ENCODE data around the gene CPVL.

The CPVL gene

DNA sequence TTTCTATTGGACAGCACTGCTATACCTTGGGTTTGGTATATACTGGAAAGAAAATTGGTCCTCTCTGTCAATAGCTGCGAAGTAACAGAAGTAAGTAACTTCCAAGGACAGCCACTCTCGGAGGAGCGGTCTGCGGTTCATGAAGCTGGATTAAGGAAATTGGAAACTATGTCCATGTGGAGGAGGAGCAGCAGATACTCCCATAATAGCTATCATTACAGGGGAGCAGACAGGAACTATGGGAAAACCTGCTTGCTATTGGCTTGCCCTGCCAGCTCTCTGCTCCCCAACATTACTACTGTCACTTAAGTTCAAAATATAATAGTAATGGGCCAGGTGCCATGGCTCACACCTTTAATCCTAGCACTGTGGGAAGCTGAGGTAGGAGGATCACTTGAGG is 104.3 kb downstream of the CPVL start:
- DNase-seq = no peak

DNA sequence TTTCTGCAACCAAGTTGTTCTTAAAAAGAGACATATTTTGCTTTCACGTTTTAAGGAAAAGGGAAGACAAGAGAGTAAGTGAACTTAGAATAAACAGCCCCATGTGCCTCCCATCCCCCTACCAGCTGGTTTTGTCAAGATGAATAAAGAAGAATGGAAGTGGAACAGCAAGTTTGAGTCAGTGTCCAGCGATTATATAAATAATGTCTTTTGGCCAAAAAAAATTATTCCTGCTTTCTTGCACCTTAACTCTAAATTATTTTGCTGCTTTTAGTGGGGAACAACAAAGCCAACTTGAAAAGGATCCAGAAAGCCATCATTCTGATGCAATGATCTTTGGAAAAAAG is 105.8 kb downstream of the CPVL start:
- DNase-seq = no peak

GRCh38 chr7:29039821-29040578 is 106.3 kb downstream of the CPVL start:
- no peak for DNase-seq

DNA sequence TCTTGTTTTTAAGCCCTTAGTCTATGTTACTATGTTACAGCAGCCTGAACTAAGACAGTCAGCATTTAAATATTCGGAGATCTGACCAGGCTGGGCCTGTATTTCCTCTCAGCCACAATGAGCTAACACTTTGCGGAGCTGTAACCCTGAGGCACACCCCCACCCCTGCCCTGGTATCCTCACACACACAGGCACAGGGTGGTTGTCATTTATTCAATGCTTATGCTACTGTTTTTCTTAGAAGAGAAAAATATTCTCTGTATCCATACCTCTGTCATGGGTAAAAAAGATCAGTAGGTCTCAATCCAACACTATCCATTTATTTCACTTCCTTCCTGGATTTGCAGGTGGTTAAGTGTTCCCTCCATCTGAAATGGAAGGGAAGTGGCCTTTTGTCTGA is 107.9 kb downstream of the CPVL start:
- no peak for DNase-seq

GRCh38 chr7:29035044-29035740 is 111.1 kb downstream of the CPVL start:
- DNase-seq = no peak

- no peak for DNase-seq
These were observed 112.8 kb downstream of the CPVL start for GRCh38 chr7:29033584-29033983.

DNA sequence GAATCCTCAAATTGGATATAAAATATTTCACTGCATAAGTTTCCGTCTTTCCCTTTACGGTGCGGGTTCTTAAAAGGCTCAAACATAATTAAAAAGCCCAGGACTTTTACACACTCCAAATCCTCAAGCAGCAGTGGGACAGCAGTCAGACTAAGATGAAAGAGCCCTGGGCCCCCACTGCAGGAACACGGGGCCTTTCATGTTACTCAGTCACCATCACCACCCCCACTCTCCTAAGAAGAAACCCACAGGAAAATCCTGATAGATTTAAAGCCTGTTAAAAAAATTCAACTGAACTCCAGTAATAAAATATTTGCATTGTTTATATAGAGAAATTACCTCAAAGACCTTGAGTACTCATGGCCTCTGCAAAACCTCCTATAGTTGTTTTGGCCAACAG is 114.2 kb downstream of the CPVL start:
- no peak for DNase-seq

GRCh38 chr7:29030781-29031275 is 115.5 kb downstream of the CPVL start:
- no peak for DNase-seq

GRCh38 chr7:29022291-29022988 is 123.9 kb downstream of the CPVL start:
- no peak for DNase-seq

GRCh38 chr7:29019896-29020295 is 126.4 kb downstream of the CPVL start:
- DNase-seq = no peak

- DNase-seq = no peak
These were observed 127.0 kb downstream of the CPVL start for GRCh38 chr7:29019387-29019786.

GRCh38 chr7:29017713-29018112 is 128.6 kb downstream of the CPVL start:
- DNase-seq = no peak

DNA sequence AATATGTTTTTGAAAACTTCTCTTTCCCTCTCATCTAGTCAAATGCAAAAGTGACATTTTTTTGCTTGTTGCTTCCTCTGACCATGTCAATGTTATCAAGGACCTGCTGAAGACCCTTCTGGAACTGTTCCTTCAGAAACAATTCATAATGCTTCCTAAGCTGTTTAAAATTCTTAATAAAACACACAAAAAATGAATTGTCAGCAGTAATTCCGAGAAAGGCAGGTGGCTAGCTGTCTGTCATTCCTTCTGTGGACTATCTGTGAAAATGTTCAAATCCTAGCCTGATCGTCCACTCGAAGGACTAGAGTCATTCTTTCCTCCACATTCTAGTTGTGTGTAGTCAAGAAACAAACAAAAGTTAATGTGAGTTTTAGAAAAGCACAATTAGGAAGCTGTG is 131.6 kb downstream of the CPVL start:
- DNase-seq = no peak

- DNase-seq = no peak
These were observed 132.4 kb downstream of the CPVL start for GRCh38 chr7:29013931-29014330.

- no peak for DNase-seq
These were observed 133.1 kb downstream of the CPVL start for GRCh38 chr7:29013082-29013695.

- DNase-seq = no peak
These were observed 136.4 kb downstream of the CPVL start for GRCh38 chr7:29009947-29010346.

DNA sequence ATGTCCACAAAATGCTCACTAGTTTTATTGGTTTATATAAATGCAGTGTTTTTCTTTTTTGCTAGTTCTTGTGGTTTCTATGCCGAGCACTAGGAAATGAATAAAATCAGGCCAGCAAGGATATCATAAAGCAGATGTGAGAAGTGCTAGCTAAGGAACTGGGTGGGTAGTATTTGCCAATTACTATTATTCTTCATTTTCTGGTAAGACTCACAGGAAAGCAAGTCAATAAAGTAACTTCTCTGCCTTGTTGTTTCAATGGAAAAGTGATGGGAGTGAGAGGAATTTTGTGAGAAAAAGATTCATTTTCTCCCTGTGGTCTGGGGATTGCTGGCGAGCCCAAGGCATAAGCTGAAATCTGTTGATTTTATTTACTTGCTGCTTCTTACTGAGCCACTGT is 137.7 kb downstream of the CPVL start:
- no peak for DNase-seq

- no peak for DNase-seq
These were observed 139.2 kb downstream of the CPVL start for GRCh38 chr7:29007127-29007526.

DNA sequence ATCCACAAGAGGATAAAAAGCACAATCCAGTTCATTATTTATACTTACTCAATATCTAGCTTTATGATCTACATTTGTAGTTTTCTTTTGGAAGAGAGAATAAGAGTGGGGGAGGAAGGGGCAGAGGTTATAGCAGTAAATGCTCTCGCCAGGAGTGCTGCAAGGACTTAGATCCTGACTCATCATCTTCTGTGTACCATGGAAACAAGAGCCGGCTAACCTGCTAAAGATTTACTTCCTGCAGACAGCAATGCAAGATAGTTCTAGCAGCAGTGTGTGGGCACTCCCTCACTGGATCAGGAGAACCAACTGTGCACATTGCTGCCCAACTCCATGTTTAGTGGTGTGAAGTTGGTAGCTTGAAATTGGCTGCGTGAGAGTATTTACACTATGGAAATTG is 140.5 kb downstream of the CPVL start:
- no peak for DNase-seq

- no peak for DNase-seq
These were observed 140.9 kb downstream of the CPVL start for GRCh38 chr7:29005406-29005805.

DNA sequence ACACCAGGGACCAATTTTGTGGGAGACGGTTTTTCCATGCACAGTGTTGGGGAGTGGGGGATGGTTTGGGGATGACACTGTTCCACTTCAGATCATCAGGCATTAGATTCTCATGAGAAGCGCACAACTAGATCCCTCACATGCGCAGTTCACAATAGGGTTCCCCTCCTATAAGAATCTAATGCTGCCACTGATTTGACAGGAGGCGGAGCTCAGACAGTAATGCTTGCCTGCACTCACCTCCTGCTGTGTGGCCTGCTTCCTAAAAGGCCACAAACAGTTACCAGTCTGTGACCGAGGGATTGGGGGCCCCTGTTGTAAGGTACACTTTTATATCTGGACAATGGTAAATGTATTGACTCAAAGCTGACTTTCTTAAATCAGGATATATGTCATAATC is 142.6 kb downstream of the CPVL start:
- no peak for DNase-seq

DNA sequence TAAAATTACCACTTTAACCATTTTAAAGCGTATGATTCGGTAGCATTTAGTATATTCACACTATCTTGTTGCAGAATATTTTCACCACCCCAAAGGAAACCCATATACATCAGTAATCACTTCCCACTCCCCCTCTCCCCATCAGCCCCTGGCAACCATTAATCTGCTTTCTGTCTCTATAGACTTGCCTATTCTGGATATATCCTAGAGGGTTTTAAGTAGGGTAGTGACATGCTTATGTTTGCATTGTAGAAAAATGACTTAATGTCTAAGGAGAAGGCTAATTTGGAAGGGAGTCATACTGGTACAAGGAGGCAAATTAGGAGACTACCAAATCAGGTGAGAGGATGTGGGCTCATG is 145.6 kb downstream of the CPVL start:
- DNase-seq = no peak

DNA sequence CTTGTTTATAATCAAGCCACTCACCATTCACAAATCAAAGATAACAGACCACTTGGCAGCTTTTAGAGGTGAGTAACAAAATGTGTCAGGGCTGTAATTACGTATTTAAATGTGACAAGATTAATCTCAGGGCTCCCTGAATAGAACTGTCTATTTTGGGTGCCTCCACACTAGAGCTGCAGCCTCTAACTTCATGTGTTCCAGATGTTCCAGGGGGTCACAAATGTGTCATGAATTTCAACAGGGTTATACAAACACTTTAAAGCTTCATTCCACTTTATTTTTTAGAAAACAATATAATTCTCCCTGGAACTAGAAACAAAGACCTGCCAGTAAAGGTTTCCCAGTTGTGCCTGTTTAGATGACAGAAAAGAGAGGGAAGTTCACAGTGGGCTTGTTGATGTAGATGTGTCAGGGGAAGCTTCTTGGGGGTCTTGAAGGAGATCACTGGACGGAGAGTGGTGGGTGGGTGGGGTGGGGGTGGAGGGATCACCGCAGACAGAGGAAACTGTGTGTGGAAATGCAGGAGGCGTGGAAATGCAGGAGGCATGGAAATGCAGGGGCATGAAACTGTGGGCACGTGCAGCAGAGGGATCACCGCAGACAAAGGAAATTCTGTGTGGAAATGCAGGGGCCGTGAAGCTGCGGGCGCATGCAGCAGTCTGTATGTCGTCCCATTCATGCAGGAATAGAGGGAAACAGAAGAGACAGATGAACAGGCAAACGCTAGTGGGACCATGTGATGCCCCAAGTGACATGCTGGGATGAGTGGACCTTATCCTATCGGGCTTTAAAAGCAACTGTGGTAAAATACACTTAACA is 146.2 kb downstream of the CPVL start:
- DNase-seq = no peak
